KBM-7 (cell line): ENCODE data around the gene NRP2.
A peak's percentile ranks its signal among the peaks of the same experiment; 100 is the strongest.

Experiments
- DNase-seq: peaks from one replicate; pipeline ENCODE4 v3.0.0-alpha.2; 2015
- in situ Hi-C: fragments of 300-500 bp; cut with MboI; formaldehyde crosslinking; loops from 2 replicates; pipeline ENCODE4 v1.14.3; 2020; ENCODE audit warnings: low sequenced_read_pairs, low pct_unique_long_range_greater_than_20kb, mixed read lengths

Gene NRP2

DNA sequence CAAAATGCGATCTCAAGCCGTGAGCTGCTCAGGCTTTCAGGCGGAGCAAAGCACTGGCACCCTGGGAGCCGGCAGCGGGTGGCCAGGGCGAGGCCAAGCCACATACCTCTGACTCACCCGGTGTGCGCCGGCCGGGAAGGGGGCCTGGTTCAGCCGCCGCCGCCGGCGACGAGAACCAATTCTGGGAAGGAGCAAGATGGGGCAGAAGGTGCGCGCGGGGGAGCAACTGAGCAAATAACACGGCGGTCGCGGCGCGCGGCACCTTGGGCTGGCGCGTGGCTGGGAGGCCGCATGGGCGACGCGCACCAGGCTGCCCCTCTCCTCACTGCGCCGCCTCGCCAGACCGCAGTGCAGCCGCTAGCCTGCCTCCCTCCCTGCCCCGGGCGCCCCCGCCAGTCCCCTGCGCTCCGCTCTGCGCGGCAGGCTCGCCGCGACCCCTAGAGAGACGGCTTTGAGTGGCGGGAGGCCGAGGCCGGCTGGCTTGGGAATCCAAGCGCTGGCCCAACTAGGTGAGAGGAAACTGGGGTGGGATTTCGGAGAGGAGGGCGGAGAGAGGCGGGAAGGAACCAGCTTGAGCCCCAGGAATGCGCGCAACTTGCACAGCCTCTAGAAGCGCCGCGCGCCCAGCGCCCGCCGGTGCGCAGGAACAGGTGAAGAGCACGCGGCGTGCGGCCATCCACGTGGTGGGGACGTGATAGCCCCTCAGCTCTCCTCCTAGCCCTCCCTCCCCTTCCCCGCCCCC is 3.2 kb downstream of the NRP2 start:
- in situ Hi-C loops, result no loop called here
- no peak for DNase-seq

DNA sequence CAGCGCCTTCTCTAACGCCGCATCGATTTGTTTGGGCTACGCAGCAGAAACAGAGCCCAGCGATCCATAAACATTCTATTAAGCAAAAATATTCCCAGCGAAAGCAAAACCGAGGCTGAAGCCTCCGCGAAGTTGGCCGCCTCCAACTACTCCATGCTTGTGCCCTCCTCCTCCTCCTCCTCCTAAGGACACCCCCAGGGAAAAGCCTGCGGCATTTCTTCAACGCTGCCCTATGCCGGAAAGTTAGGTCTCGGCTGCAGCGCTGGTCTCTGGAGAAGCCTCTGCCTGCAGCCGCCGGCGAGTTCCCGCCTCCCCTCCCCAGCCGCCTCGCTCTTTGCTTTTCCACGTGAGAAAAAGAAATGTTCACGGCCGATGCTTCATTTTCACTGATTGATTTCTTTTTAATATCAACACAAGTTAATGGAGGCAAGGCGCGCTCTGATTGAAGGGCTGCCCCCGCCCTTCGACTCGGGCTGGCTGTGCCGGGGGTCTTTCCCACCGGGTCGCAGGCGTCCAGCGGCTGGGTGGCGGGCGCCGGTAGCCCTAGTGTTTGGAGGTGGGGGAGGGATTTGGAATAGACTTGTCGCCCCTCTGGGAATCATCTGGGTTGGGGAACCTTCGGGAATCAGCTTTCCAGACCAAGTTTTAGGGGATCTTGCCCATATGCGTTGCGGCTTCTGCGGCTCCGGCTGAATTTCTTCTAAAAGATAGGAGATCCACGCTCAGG is 3.9 kb downstream of the NRP2 start:
- in situ Hi-C loops, result no loop called here
- DNase-seq, result peak; percentile 16

DNA sequence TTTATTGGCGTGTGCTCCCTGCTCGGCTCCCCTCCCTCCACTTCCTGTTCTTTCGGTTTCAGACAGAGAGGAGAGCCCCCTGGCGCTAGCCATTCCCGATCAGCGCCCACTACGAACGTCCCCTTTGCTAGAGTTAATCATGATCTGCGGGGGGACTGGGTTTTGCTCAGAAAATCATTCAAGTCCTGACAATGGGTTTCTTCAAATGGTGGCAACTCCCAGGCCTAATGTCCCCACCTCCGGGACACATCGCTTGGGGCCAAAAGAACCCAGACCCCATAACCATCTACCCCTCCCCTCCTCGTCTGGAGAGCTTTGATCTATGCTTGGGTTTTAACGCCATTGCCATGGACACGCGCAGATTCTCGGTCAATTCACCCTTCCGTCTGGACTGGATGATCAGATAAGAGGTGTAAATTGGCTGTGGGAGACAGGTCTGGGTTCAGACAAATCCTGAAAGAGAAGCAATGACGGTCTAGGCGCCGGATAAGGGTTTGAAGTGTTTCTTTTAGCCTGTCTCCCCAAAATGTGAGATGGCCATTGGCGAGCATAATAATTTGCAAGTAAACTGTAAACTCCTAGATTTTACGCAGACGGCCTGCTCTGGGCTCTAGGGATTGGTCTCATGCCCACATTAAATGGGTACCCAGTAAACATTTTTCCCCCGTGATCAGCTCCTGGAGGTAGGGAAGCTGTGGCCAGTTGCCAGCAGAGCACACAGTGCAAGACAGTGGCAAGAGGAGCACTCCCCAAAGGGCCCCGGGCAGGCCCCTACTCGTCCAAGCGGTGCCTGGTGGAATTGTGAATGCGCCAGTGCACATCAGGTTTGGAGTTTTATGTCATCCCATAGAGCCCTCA is 4.7 kb downstream of the NRP2 start:
- no peak for DNase-seq

DNA sequence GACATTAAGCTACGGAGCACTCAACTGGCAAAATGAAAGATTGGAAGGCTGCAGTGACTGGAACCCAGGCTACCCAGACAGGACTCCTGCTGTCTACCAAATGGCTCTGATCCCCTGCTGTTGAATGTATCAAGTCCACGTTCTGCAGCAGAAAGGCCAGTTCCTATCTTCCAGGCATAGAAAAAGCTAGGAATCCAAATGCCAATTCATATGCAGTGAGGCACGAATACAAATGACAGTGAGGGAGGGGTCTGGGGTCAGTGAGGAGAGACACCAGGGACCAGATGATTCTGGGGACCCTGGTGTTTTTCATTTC is 5.3 kb downstream of the NRP2 start:
- in situ Hi-C loops, result no loop called here
- no peak for DNase-seq

More for the DNA sequence above, 4.7 kb downstream of the NRP2 start:
- in situ Hi-C loops, result no loop called here

DNA sequence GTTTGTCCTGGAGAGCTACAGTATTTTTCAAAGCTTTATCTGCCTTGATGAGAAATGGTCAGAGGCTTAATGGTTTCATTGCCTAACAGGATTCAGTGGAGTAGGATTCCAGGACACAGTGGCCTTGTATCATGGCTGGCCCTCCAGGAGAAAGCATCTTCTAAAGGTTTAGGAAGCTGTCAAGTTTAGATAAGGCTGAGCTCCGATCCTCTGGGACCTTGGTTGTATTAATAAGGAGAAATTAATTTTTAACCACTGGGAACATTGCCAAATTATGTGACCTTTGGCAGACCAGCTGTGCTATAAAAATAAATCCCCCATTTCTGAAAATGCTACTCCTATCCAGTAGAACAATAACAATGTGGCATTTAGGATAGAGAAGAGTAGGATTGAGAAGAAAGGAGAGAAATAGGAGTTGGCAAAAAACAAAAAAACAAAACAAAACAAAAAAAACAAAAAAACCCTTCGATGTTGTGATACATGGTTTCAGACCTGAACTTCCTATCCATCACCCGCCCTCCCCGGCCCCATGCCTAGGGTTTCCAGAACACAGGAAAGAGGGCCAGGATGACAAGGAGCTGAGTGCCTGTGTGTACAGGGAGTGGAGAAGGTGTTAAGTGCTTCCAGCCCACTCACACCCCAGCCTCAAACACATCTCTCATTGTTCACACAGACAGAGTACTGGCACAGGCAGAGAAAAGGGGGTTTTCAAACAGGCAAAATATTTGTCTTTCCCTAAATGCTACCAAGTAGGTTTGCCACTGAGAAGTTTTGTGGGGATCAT is 6.3 kb downstream of the NRP2 start:
- no peak for DNase-seq
- in situ Hi-C loops, result no loop called here

DNA sequence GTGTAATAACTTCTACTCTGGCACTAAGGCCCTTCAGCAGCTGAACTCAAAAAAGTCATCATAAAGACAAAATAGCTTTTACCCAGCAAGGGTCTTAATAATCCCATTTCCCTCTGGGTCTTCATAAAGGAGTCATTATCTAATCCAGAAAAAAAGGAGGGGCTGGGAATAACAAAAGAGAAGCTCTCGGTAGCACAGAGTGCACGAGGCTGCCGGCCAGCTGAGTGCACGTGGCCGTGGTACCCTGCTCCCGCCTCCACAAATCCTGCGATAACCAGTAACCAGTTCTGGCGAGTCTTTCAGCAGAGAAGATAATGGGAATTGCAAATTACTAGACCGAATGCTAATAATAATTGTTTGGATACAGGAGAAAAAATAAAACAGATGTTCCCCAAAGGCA is 7.5 kb downstream of the NRP2 start:
- DNase-seq, result no peak
- in situ Hi-C loops, result no loop called here

DNA sequence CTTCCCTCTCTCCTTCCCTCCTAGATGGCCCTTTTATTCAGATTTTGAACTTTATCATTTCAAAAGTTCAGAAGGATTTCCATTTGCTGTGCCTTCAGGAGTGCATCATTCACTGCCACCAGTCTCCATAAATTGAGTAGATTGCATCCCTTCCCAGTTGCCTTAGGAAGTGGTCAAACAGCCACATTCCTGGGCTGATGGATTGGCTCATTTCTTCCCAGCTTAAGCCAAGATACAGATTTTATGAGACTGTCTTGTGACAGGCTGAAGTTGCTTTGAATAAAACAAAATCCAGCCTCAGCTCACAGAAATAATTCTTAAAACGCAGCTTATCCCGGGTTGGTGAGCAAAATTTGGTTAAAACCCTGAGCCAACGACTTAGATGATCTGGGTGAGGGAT is 9.8 kb downstream of the NRP2 start:
- in situ Hi-C loops, result no loop called here
- DNase-seq, result no peak

DNA sequence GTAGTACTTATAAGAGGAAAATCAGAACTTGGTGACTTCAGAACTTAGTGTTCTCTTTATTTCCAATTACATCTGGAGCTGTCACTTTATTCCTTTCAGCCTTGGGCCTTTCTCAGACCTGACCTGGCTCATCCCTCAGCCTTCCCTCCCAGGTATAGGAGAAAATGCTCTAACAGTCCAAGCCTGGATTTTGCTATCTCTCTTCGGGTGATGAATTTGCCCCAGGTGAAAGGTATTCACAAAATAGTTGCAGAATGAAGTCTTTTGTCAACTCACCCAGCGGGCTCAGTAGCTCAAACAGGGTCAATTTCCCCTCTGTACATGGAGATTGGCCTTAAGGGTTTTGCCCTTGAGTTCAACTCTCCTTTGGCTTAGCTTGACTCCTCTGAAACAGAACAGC is 12.0 kb downstream of the NRP2 start:
- DNase-seq, result no peak
- in situ Hi-C loops, result no loop called here

DNA sequence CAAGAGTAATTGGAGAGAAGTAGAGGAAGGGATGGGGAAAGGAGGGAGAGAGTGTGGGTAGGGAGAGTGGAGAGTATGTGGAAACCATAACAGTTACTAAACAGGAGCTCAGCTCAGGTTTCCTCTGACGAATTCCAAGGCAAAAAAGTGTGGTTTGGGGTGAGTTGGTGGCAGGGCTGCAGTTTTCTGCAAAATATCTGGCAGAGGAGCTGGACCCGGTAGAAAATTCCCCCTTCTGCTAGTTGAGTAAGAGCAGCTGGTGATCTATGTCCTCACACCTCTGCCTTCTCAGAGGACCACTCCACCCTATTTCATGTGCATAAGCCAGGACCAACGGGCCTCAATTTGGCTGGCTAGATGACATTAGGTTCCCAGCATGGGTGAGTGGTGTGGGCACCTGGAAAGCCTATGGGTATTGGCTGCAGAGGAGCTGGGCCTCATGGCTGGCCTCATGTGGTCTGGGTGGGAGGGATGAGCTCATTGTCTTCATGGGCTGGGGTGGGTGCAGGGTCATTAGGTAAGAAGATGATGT is 13.2 kb downstream of the NRP2 start:
- DNase-seq, result peak; percentile 19
- in situ Hi-C loops, result no loop called here

DNA sequence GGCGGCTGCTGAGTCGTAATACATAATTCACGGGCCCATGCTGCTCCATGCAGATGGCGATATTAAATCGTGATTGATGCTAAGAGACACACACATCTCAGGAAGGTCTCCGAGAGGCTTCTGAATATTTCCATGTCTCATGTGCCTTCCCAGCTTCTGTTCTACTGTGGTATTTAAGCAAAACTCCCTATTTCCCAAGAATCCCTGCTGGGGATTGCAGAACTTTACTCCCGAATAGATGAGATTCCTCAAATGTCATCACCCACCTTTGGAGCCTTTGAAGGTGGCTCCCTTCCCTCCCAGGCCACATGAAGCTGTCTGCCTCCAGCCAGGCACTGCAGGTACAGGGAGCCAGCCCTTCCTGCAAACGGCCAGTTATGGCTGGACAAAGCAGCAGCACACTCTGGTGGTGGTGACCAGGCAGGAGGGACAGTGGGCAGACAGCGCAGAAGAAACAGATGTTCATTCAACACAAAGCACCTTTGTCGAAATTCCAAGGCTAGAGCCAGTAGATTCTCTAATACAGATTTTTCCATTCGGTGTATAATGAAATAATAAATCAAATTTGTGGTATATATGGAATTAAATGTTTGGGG is 14.1 kb downstream of the NRP2 start:
- in situ Hi-C loops, result no loop called here
- DNase-seq, result no peak

DNA sequence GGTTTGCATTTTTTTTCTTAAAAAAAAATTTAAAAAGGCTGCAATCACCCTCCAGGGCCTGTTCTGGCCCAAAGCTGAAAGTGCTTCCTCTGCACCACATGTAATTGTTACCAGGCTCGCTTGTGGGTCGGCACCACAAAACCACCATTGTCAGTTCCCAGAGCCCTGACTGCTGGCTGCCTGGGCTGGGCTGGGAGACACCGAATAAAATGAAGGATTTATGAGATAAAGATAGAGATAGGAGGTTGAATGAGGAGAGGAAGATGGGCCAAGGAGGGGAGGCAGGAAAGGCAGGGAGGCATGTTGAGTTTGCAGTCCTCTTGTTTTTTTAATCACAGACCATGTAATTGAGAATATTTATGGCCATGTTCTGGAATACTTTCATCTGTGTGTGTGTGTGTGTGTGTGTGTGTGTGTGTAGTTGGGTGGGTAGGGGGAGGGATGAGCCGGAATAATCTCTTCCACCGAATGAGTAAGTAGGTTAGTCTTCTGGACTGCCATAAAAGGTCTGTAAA is 14.7 kb downstream of the NRP2 start:
- in situ Hi-C loops, result no loop called here
- no peak for DNase-seq

DNA sequence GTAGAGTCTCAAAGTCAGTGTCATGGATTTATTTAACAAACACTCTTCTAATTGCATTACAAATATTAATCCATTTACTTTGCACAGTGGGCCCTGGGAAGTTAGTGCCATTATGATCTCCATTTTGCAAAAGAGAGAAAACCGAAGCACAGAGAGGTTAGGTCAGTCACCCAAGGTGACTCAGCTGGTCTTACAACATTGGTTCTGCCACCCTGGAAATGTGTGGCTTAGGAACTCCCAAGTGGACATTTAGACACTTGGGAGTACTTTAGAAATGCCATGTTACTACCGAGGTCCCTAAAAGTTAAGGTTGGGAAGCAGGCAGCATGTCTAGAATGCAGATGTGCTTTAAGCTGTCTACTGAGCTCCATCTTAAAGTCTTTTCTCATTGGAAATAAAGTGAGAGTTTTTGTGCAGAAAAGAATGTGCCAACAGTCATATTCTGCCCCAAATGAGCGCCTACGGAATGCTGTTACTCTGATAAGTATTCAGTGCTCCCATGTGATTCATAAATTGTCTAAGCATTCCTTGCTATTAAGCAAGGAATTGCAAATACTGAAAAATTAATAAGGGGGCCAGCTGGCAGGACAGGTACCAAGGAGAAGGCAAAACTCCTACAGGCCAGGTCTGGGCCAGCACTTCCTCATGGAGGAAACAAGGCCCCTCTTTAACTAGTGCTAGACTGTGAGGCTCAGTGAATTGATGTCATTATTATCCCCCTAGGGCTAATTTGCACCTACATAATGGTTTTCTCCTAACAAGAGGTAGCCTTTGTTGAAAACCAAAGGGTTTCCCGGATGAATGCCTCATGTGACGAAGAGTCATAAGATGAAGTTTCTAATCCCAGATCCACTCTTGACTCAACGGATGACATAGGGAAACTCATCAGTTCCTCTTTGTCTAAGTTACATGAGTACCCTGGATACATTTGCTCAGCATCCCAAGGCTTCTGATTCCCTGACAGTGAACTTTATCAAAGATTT is 16.3 kb downstream of the NRP2 start:
- in situ Hi-C loops, result no loop called here
- no peak for DNase-seq

DNA sequence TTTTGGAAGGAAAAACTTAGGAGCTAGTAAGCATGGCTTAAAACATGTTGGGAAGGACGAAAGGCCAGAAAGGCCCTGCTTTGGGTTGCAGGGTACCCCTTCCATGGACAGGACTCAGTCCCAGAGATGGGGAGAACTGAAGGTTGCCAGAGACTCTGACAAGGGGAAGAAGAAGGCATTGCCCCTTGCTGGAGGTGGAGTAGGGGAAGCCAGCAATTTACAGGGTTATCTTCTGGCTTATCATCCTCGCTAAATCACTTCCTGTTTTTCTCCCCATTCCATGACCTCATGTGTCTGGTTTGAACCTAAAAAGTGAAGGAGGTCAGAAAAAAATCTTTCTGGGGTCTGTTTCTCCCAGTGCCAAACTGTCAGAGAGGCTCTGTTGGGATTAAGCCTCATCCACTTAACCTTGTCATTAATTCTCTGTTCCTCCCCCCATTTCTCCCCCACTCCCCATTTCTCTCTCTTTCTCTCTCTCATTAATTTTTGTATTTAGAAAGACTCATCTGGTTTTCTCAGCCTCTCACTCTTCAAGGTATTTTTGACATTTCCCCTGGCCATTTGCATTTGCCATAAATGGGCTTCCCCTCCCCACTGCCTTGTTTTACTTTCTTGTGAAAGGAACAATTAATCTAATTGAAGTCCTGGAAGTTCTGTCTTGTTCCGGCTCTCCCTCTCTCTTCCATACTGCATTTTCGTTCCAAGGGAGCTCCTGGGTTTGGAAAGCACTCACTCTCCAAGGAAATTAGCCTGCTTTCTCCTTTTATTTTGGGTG is 17.4 kb downstream of the NRP2 start:
- in situ Hi-C loops, result no loop called here
- peak; percentile 79 for DNase-seq

DNA sequence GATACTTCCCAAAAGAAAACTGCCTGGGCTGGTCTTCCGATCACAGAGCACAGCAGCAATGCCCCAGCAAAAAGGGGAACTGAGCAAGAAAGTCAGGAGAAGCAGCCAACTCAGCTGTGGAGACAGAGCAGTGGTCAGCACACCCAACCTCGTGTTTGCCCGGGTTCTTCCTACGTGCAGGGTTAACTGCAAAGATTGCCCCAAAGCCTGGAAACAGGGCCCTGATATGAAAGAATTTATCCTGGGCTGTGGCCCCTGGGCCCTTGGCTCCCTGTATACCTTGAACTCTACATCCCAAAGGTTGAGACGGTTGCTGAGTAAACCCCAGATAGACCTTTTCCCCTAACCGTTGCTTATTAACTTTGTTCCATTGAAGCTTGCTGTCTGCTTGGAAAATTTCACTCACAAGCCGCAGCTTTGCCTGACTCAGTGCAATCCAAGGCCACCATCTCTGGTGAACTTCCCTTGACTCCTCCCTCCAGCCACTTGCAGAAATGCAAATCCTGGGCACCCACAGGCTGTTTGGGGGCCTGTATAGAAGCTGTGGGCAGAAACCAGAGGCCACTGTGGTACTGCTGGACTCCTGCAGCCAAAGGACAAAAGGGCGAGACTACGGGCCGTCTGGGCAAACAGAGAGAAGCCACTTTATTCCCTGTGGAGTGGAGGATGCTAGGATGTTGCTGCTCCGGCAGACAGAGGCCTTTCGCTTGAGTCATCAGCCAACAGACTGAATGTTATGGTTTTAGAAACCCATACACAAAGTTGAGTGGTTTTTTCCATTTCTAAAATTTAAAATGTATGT is 18.2 kb downstream of the NRP2 start:
- in situ Hi-C loops, result no loop called here
- peak; percentile 60 for DNase-seq

DNA sequence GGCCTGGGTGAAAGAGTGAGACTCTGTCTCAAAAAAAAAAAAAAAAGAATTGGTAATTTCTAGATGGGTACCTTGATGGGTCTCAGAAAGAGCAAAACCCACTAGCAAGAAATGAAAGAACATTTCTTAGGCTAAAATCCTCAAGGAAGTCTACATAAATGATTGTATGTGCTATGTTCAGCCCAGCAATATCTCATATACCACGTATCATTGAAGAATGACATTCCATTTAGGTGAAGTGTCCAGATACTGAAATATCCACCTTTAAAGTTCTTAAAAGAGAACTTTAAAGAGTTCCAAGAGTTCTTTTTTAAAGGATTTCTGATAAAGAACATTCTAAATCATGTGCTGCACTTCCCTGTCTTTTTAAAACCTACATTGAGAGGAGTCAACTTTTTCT is 19.2 kb downstream of the NRP2 start:
- DNase-seq, result no peak
- in situ Hi-C loops, result no loop called here

DNA sequence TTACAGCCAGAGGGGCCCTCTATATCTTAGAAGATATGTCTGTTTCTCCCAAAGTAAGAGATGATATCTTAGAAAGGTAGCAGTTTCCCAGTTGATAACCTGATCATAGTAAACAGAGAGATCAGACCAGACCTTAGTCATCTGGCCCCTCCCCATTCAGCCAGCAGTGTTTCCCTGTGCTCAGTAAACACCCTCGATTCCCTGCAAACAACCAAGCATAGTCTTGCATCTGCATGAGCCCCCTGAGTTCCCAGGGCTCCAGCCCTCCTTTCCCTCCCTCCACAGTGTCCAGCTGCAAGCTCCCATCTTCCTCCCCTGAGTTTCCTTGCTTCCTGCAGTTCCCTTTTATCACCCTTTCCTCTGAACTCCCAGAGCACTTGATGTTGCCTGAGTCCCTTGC is 20.3 kb downstream of the NRP2 start:
- in situ Hi-C loops, result no loop called here
- DNase-seq, result no peak
